OCI-LY3 (cell line): ENCODE measurements around the gene LIMA1.

Experiments used
- EZH2phosphoT487 ChIP-seq: fragments of 200-600 bp; shearing (Covaris generic); IDR thresholded peaks from 2 replicates; pipeline ENCODE4 v1.6.1; 2018; ENCODE audit warnings: antibody characterized with exemption, mixed run types, low read depth
- TF ChIP-seq, protein P1 (sequence below): fragments of 200-600, 300-600 bp; sonication (generic); IDR thresholded peaks from 2 replicates; pipeline ENCODE4 v1.5.1; 2014; ENCODE audit warnings: antibody characterized with exemption, low read length, low read depth

DNA sequence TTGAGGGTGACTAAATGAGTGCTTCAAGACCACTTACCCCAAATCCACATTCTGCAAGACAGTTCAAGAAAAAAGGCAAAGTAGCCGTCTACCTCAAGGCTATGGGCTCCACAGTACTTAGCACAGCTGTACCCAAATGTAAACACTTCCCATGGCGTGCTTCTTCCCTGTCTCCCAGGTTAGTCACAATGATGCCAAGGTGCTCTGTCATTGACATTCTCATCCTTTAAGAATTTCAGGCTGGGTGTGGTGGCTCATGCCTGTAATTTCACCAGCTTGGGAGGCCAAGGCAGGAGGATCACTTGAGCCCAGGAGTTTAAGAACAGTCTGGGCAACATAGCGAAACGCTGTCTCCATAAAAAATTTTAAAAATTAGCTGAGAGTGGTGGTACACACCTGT, 64.9 kb downstream of the LIMA1 start:
- TF ChIP-seq, protein P1, sequence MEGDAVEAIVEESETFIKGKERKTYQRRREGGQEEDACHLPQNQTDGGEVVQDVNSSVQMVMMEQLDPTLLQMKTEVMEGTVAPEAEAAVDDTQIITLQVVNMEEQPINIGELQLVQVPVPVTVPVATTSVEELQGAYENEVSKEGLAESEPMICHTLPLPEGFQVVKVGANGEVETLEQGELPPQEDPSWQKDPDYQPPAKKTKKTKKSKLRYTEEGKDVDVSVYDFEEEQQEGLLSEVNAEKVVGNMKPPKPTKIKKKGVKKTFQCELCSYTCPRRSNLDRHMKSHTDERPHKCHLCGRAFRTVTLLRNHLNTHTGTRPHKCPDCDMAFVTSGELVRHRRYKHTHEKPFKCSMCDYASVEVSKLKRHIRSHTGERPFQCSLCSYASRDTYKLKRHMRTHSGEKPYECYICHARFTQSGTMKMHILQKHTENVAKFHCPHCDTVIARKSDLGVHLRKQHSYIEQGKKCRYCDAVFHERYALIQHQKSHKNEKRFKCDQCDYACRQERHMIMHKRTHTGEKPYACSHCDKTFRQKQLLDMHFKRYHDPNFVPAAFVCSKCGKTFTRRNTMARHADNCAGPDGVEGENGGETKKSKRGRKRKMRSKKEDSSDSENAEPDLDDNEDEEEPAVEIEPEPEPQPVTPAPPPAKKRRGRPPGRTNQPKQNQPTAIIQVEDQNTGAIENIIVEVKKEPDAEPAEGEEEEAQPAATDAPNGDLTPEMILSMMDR, result no peak
- no peak for TF ChIP-seq EZH2phosphoT487
